GM18520 (cell line): ENCODE measurements around the gene CTXN1.
"Not testable (repeated sequence)": the region's sequence is repeated elsewhere in the genome, so short reads cannot be mapped to it uniquely, and the experiment has no call there.

Experiments
- ATAC-seq: cut with Tn5 transposase; IDR thresholded peaks from one replicate; pipeline ENCODE4 v1.9.1; 2021; ENCODE audit not compliant: unreplicated experiment

Gene CTXN1

DNA sequence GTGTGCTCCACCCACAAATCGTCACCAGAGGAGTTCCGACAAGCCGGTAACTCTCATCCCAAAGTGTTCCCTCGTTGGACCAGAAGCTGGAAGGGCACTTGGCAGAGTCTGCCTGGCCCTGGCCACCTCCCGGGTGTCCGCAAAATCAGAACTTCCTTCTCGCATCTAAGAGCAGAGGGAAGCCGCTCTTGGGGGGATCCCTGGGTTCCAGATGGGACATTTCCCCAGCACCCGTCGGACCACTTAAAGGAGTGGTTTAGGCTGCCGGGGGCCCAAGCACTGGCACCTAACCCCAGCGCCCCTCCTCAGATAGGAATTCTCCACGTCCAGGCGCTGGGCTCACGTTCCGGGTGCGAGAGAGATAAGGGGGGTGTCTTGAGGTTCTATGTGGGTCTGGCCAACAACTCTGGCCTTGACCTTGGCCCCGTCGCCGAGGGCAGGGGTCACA, 23.1 kb downstream of the CTXN1 start:
- no peak for ATAC-seq

DNA sequence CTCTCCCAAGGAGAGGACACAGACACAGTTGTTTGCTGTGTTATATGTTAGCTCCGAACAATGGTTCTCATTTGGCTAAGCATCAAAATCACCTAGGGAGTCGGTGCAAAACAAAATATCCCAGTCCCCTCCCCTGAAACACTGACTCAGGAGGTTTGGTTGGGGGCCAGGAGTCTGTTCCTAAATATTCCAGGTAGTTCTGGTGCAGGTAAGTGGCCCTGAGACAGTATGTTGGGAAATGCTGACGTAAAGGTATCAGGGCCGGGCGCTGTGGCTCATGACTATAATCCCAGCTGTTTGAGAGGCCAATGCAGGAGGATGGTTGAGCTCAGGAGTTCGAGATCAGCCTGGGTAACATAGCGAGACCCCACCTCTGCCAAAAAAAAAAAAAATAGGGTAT, 24.6 kb downstream of the CTXN1 start:
- ATAC-seq = no peak

GRCh38 chr19:7900931-7901330, 25.0 kb downstream of the CTXN1 start:
- ATAC-seq = no peak

DNA sequence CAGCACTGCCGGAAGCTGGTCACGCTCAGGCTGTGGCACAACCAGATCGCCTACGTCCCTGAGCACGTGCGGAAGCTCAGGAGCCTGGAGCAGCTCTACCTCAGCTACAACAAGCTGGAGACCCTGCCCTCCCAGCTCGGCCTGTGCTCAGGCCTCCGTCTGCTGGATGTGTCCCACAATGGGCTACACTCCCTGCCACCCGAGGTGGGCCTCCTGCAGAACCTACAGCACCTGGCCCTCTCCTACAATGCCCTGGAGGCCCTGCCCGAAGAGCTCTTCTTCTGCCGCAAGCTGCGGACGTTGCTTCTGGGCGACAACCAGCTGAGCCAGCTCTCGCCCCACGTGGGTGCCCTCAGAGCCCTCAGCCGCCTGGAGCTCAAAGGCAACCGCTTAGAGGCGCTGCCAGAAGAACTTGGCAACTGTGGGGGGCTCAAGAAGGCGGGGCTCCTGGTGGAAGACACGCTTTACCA, 25.5 kb downstream of the CTXN1 start:
- no peak for ATAC-seq

DNA sequence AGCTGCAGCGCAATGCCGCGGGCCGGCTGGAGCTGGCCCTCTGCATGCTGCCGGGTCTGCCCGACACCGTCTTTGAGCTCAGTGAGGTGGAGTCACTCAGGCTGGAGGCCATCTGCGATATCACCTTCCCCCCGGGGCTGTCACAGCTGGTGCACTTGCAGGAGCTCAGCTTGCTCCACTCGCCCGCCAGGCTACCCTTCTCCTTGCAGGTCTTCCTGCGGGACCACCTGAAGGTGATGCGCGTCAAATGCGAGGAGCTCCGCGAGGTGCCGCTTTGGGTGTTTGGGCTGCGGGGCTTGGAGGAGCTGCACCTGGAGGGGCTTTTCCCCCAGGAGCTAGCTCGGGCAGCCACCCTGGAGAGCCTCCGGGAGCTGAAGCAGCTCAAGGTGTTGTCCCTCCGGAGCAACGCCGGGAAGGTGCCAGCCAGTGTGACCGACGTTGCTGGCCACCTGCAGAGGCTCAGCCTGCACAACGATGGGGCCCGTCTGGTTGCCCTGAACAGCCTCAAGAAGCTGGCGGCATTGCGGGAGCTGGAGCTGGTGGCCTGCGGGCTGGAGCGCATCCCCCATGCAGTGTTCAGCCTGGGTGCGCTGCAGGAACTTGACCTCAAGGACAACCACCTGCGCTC, 26.1 kb downstream of the CTXN1 start:
- ATAC-seq = no peak

GRCh38 chr19:7898967-7899366, 27.0 kb downstream of the CTXN1 start:
- no peak for ATAC-seq

GRCh38 chr19:7897292-7897691, 28.6 kb downstream of the CTXN1 start:
- no peak for ATAC-seq

- ATAC-seq = no peak
Observed at GRCh38 chr19:7895565-7895964, 30.4 kb downstream of the CTXN1 start.

DNA sequence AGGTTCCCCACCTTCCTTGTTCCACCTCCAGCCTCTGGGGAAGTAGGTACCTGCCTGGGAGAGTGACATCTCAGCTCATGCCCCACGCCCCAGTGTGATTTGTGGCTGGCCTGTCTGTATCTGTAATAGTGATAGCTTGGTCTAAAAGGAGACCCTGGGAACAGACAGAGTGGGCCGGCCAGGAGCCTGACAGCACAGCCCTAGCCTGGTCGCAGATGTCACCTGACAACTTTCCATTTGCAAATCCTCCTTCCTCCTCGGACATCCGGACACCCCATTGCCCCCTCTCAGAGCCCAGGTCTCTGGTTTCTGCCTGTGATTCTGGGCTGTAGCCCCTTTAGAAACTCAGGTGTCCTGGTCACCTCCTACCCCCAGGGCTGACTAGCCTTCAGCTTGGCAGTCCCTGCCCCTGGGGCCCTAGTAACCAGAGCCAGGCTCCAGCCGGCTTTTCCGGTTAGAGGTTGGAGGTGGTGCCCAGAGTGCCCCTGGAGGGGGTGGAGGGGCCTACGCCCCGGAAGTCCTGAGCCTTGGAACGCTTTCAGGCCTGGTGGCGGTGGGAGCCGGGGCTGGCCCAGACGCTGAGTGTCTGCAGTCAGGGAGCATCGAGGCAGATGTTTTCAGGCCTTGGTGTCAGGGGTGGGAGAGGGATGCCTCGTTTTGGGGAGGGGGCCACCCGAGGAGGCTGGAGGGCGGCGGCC, 31.2 kb downstream of the CTXN1 start:
- ATAC-seq = no peak

DNA sequence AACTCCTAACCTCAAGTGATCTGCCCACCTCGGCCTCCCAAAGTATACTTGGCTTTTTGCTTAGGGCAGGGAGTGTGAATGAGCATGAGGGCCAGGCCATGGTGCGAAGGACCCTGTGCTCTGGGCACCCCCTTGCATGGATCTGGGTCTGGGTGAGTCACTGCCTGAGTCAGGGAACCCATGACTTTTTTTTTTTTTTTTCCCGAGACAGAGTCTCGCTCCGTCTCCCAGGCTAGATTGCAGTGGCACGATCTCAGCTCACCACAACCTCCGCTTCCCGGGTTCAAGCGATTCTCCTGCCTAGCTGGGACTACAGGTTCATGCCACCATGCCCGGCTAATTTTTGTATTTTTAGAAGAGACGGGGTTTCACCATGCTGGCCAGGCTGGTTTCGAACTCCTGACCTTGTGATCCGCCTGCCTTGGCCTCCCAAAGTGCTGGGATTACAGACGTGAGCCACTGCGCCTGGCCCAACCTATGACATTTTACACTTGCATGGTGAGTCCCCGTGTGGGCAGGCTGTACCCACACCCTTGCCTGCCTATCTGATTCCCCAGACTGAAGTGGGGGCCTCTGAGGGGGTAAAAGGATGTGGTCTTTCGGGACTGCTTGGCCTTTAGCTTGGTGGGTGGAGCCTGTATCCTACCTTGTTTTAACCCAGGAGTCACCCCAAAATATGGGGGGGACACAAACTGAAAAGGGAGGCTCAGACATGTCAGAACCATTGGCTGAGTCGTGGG, 32.4 kb downstream of the CTXN1 start:
- not testable (repeated sequence) for ATAC-seq

GRCh38 chr19:7888826-7889217, 37.1 kb downstream of the CTXN1 start:
- ATAC-seq = no peak

GRCh38 chr19:7888145-7888825, 37.6 kb downstream of the CTXN1 start, which contains the start of gene LRRC8E:
TSS of gene LRRC8E (plus strand) at chr19:7888510. CDS start at chr19:7895604, 7,094 bp downstream.
- ATAC-seq = no peak

DNA sequence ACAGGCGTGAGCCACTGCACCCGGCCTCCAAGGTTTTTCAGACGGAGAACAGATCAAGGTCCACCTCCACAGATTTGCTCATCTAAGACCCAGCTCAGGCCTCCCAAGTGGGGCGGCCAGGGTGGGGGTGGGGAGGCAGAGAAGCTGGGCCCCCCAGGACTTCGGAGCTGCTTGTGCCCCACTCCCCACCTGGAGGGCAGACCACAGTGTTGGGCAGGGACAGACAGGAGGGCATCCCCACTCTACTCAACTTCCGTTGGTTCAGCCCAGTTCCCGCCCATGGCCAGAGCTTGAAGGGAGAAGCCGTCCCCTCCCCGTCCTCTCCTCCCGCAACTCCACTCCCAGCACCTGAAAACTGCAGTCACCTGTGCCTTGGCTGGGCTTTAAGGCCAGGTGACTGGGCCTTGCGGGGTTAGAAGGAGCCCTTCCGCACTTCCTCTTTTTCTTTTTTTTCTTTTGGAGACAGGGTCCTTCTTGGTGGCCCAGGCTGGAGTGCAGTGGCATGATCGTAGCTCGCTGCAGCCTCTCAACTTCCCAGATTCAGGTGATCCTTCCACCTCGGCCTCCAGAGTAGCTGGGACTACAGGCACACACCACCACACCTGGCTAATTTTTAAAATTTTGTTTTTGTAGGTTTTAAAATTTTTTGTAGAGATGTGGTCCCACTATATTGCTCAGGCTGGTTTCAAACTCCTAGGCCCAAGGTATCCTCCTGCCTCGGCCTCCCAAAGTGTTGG, 38.4 kb downstream of the CTXN1 start:
- ATAC-seq = no peak

GRCh38 chr19:7885818-7886217, 40.1 kb downstream of the CTXN1 start:
- ATAC-seq = no peak

- no peak for ATAC-seq
Observed at GRCh38 chr19:7883796-7884570, 42.0 kb downstream of the CTXN1 start.

DNA sequence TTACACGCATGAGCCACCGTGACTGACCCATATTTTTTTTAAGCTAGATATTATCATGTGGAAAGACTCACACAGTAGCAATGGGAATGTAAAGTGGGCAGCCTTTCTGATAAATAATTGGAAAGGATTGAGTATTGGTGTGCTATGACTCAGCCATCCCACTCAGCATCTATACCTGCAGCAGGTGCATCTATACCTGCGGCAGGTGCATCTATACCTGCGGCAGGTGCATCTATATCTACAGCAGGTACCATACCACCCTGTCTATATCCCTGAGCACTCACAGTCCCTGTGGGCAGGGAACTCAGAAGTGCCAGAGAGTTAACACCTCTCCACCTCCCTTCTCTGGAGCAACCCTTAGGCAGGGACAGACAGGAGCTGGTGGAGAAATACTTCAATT, 42.8 kb downstream of the CTXN1 start:
- no peak for ATAC-seq

GRCh38 chr19:7881910-7882309, 44.0 kb downstream of the CTXN1 start:
- no peak for ATAC-seq

DNA sequence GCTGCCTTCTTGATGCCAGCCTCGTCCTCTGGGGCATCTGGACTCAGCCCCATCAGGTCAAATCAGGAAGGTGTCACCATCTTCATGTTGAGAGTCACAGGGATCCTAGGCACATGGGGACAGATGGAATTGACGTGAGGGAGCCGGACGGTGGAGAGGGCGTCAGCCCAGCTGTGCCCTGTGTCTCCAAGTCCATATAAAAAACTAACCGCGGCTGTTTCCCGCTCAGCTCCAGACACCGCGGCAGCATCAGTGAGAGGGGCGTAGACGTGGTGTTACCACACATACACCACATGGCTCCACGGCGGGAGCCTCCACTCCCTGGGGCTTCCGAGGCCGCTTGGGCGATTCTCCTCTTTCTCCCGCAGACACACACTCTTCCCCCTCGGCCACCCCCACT, 46.1 kb downstream of the CTXN1 start:
- no peak for ATAC-seq

GRCh38 chr19:7879111-7879807, 46.7 kb downstream of the CTXN1 start:
- ATAC-seq = no peak
